BJ (cell line): ENCODE data around the gene ZNF92. TPM values are rescaled to one million over a fixed set of nuclear protein-coding genes. Genes with fewer than 3 reads are reported as not detected.
"Not testable (repeated sequence)": the region's sequence is repeated elsewhere in the genome, so short reads cannot be mapped to it uniquely, and the experiment has no call there.

Experiments used
- CTCF ChIA-PET: fragments of 350-600 bp; formaldehyde crosslinking; extraction: SDS; loops from one replicate; lab custom pipeline; 2021; ENCODE audit warnings: antibody characterized with exemption, inconsistent platforms; lab: Yijun Ruan, JAX
- POLR2A ChIA-PET: fragments of 300-600 bp; sonication (Branson Sonifier 250); formaldehyde crosslinking; extraction: SDS; loops from one replicate; lab custom pipeline; 2021; ENCODE audit warnings: antibody characterized with exemption; lab: Charles Lee
- DNase-seq: peaks from one replicate; pipeline ENCODE4 v3.0.0-alpha.2; 2011; ENCODE audit warnings: low read depth
- H3K27me3 ChIP-seq: 2 replicates; pipeline ENCODE4 v1.6.0; 2011; ENCODE audit warnings: low read length; ENCODE audit not compliant: control insufficient read depth, insufficient read depth
- H3K36me3 ChIP-seq: 2 replicates; pipeline ENCODE4 v1.5.1; 2011; ENCODE audit warnings: low read length; ENCODE audit not compliant: control insufficient read depth, insufficient read depth
- H3K4me3 ChIP-seq: 2 replicates; pipeline ENCODE4 v1.5.1; 2011; ENCODE audit warnings: low read depth, mild to moderate bottlenecking, control low read depth, low read length
- polyA plus RNA-seq: library from polyadenylated mRNA; depleted of rRNA; stranded (reverse); fragments of >200 nt; gene quantifications from 2 replicates; pipeline ENCODE4 v1.2.3, GENCODE V29; 2011
- TF ChIP-seq, protein P1 (sequence below): IDR thresholded peaks from 2 replicates; pipeline ENCODE4 v1.5.1; 2011; ENCODE audit warnings: low read depth, mild to moderate bottlenecking, control low read depth, inconsistent platforms, low read length, moderate library complexity; ENCODE audit not compliant: insufficient read depth

ZNF92 gene
- polyA plus RNA-seq, 1 experiment = 1.3 TPM

DNA sequence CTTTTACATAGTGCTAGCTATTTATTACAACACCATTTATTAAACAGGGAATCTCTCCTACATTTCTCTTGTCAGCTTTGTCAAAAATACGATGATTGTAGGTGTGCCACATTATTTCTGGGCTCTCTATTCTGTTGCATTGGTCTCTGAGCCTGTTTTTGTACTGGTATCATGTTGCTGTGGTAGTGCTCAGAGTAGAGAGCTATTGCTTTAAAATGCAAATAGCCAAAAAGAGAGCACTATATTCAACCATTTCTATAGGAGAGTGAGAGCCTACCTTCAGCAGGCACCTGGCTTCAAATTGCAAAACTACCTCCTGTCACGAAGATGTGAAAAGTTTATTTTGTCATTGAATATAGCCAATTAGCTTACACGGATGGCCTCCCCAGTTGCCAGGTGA, 8.1 kb downstream of the ZNF92 start:
- Histone ChIP-seq H3K4me3 (no peak overlapping the region), H3K36me3 (no peaks in the 10 kb centered on the region), H3K27me3 (no peaks in the 10 kb centered on the region)
- DNase-seq = no peak
- ChIA-PET CTCF (no interaction called here), POLR2A (no interaction called here)
- TF ChIP-seq, protein P1, sequence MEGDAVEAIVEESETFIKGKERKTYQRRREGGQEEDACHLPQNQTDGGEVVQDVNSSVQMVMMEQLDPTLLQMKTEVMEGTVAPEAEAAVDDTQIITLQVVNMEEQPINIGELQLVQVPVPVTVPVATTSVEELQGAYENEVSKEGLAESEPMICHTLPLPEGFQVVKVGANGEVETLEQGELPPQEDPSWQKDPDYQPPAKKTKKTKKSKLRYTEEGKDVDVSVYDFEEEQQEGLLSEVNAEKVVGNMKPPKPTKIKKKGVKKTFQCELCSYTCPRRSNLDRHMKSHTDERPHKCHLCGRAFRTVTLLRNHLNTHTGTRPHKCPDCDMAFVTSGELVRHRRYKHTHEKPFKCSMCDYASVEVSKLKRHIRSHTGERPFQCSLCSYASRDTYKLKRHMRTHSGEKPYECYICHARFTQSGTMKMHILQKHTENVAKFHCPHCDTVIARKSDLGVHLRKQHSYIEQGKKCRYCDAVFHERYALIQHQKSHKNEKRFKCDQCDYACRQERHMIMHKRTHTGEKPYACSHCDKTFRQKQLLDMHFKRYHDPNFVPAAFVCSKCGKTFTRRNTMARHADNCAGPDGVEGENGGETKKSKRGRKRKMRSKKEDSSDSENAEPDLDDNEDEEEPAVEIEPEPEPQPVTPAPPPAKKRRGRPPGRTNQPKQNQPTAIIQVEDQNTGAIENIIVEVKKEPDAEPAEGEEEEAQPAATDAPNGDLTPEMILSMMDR = no peak

DNA sequence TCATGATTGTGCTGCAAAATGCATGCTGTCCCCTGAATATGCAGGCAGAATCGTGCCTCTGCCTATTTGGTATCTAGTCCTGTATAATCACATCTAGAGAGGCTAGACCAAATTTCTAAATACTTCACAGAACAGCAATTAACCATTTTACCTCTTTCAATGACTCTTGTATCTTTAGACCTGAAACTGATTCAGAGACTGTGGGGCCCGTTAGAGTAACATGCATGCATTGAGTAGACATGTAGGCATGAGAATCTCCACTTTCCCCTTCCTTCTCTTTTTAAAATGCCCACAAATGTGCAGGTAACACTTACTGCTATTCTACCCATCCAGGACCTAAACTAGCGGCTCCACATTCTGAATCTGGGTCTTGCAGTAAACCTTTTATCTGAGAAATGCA, 8.8 kb downstream of the ZNF92 start:
- TF ChIP-seq, protein P1 = no peak
- ChIA-PET POLR2A (no interaction called here), CTCF (interaction anchor here (0.6 kb wide), 1 partner anchor 68 kb away, joined by 3 read pairs; no protein-coding TSS in a partner anchor)
- no peak for DNase-seq
- no peak overlapping the region for H3K4me3 ChIP-seq
- no peaks in the 10 kb centered on the region for H3K27me3 ChIP-seq
- no peaks in the 10 kb centered on the region for H3K36me3 ChIP-seq

DNA sequence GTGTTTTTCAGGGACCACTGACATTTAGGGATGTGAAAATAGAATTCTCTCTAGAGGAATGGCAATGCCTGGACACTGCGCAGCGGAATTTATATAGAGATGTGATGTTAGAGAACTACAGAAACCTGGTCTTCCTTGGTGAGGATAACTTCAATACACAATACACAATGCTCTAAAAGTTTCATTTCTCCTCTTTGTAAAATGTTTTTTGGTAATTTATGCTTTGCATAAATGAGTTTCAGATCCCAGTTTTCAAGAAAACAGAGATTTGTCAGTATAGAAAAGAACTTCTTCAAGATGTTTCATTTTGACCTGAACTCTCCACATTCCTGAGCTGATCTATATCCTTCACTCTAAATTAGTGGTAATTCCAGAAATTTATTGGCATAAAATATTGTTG, 14.2 kb downstream of the ZNF92 start:
- no peak overlapping the region for H3K4me3 ChIP-seq
- peaks cover 4% of the 10 kb centered on the region for H3K36me3 ChIP-seq
- no peak for DNase-seq
- CTCF ChIA-PET = no interaction called here
- TF ChIP-seq, protein P1 = no peak
- POLR2A ChIA-PET = no interaction called here
- H3K27me3 ChIP-seq = no peaks in the 10 kb centered on the region

DNA sequence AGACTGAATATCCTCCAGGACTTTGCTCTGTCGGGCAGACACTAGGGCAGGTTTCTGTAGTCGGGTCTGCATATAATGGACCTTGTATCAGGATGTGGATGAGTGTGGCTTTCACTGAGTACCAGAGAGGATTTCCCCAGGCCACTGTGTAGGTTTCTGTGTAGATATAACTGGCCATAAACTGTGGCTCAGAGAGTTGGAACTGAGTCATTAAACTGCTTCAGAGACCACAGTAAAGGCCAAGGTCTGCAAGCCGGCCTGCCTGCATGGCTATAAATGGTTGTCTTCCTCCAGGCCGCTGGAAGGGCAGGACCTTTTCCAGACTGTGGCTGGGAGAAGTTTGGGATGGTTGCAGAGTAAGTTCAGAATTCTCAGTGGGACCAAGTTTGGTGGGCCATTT, 16.9 kb downstream of the ZNF92 start:
- TF ChIP-seq, protein P1 = no peak
- Histone ChIP-seq H3K27me3 (no peaks in the 10 kb centered on the region), H3K36me3 (peaks cover 4% of the 10 kb centered on the region), H3K4me3 (no peak overlapping the region)
- no peak for DNase-seq
- CTCF ChIA-PET = no interaction called here
- POLR2A ChIA-PET = no interaction called here

DNA sequence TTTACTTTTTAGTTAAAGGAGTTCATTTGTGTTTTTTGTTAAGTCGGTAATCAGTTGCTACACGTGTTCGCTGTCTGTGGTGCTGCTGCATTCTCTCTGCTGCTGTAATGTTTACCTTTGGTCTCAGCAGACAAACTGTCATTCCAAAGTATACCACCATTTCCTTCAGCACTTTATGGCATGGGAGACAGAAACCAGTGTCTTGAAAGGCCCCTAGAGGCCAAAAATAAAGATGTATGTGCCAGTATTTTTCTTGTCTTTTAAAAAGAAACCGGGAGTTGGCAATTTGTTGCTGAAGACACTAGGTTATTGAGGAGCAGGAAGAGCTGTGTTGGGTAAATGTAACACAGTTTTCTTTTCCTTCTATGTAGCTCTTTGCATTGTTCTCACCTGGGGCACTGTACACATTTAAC, 24.1 kb downstream of the ZNF92 start:
- H3K4me3 ChIP-seq = no peak overlapping the region
- no peak for DNase-seq
- ChIA-PET CTCF (no interaction called here), POLR2A (no interaction called here)
- TF ChIP-seq, protein P1 = no peak
- H3K27me3 ChIP-seq = no peaks in the 10 kb centered on the region
- no peaks in the 10 kb centered on the region; the same call in 1 of the 2 replicates for H3K36me3 ChIP-seq

DNA sequence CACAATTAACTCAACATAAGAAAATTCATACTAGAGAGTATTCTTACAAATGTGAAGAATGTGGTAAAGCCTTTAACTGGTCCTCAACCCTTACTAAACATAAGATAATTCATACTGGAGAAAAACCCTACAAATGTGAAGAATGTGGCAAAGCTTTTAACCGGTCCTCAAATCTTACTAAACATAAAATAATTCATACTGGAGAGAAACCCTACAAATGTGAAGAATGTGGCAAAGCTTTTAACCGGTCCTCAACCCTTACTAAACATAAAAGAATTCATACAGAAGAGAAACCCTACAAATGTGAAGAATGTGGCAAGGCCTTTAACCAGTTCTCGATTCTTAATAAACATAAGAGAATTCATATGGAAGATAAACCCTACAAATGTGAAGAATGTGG, 25.0 kb downstream of the ZNF92 start:
- H3K27me3 ChIP-seq, H3K36me3 ChIP-seq, POLR2A ChIA-PET, CTCF ChIA-PET, H3K4me3 ChIP-seq: not testable (repeated sequence)
- peak; percentile 17 for DNase-seq

DNA sequence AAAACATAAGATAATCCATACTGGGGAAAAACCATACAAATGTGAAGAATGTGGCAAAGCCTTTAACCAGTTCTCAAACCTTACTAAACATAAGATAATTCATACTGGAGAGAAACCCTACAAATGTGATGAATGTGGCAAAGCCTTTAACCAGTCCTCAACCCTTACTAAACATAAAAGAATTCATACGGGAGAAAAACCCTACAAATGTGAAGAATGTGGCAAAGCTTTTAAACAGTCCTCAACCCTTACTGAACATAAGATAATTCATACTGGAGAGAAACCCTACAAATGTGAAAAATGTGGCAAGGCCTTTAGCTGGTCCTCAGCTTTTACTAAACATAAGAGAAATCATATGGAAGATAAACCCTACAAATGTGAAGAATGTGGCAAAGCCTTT, 25.4 kb downstream of the ZNF92 start:
- POLR2A ChIA-PET, H3K4me3 ChIP-seq, H3K27me3 ChIP-seq, CTCF ChIA-PET, DNase-seq, H3K36me3 ChIP-seq: not testable (repeated sequence)
